Upper lobe of left lung (tissue), 6 donors: ENCODE measurements around the gene TCP11. TPM values are rescaled to one million over a fixed set of nuclear protein-coding genes. Genes with fewer than 3 reads are reported as not detected.

Experiments
- ATAC-seq, 2 donors: fragments of 200-7000 bp; cut with Tn5 transposase; one replicate each; pipeline ENCODE4 v1.9.1; 2022; ENCODE audit warnings: mild to moderate bottlenecking in 2 of 2, moderate library complexity in 2 of 2; ENCODE audit not compliant: low FRiP score in 2 of 2
- DNase-seq, 2 donors: peaks; one replicate each; pipeline ENCODE4 v3.0.0-alpha.2; 2019 to 2020
- H3K27ac ChIP-seq, 4 donors: fragments of 200-600 bp; sonication (generic); one replicate each; pipeline ENCODE4 v1.5.1; 2016 to 2019
- H3K27me3 ChIP-seq, 4 donors: fragments of 200-600 bp; sonication (generic); one replicate each; pipeline ENCODE4 v1.5.1; 2017 to 2019
- H3K36me3 ChIP-seq, 4 donors: fragments of 200-600 bp; sonication (generic); one replicate each; pipeline ENCODE4 v1.5.1; 2016 to 2019
- H3K4me1 ChIP-seq, 4 donors: fragments of 200-600 bp; sonication (generic); one replicate each; pipeline ENCODE4 v1.5.1; 2018 to 2019
- H3K4me3 ChIP-seq, 4 donors: fragments of 200-600 bp; sonication (generic); one replicate each; pipeline ENCODE4 v1.5.1; 2017 to 2019; ENCODE audit warnings: mild to moderate bottlenecking in 2 of 4, moderate library complexity in 1 of 4
- H3K9me3 ChIP-seq, 4 donors: fragments of 200-600 bp; sonication (generic); one replicate each; pipeline ENCODE4 v1.5.1; 2018 to 2019
- EP300 ChIP-seq, 4 donors: sonication (generic); formaldehyde crosslinking; IDR thresholded peaks; one replicate each; pipeline ENCODE4 v1.5.1; 2017; ENCODE audit warnings: antibody characterized with exemption in 4 of 4, control low read depth in 2 of 4
- POLR2A ChIP-seq, 4 donors: fragments of 450-650 bp; IDR thresholded peaks; one replicate each; pipeline ENCODE4 v1.5.1; 2016 to 2017; ENCODE audit warnings: antibody characterized with exemption in 4 of 4, mild to moderate bottlenecking in 2 of 4
- POLR2AphosphoS5 ChIP-seq, 2 donors: sonication (generic); formaldehyde crosslinking; IDR thresholded peaks; one replicate each; pipeline ENCODE4 v1.5.1; 2017; ENCODE audit warnings: antibody characterized with exemption in 2 of 2
- WGBS, 2 donors: methylation state at CpG; one replicate each; pipeline ENCODE4 v1.1.5; 2017 to 2018; 5-methylcytosine and 5-hydroxymethylcytosine counted together
- total RNA-seq, 6 donors: library from RNA; depleted of rRNA in 4 of 6; stranded (reverse); fragments of >200 nt in 4 of 6; gene quantifications; one replicate each; pipeline versions ENCODE4 v1.1.0 to v1.2.1, GENCODE V29; 2016 to 2021
- TF ChIP-seq, protein P1 (sequence below), 6 experiments: fragments of 450-650 bp in 4 of 6; fragments of 200-600 bp in 2 of 6; sonication (generic) in 2 of 6; IDR thresholded peaks; one replicate each; pipeline ENCODE4 v1.5.1; 2016 to 2019; ENCODE audit warnings: antibody characterized with exemption in 6 of 6
- donor health status: DM: no; HTN: no; CAD: no; lungs with moderate emphysema.
- donor health status: DM: no; HTN: yes; CAD: no; lungs with severe emphysema.

TCP11 gene
- total RNA-seq, 6 donors from 2014 or later, result 0.30 to 0.89 (median 0.46) TPM; not detected in 3

DNA sequence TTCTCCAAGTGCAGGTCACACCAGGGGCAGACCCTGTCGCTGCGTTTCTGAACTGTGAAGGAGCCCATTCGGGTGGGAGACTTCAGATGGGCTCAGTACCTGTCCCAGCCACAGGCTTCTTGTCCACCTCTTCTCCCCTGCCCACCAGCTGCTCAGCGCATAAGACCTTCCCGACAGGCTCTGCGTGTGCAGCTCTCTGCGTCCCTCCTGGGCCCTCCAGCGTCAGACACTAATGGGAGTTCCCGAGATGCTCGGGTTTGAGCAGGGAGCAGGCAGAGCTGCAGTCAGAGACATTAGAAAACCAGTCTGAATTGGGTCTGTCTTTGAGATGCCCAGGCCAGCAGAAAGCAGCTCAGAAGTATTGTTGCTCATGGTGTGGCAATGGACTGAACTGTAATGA lies 50.4 kb downstream of the TCP11 start:
- Histone ChIP-seq H3K27ac (peak overlapping the region in 1 of 4 donors; percentile 2), H3K4me3 (no peak overlapping the region), H3K9me3 (no peaks in the 10 kb centered on the region), H3K36me3 (peaks cover 6 to 53% (median 45%) of the 10 kb centered on the region in 4 donors), H3K4me1 (peaks cover 8 to 32% (median 21%) of the 10 kb centered on the region in 4 donors), H3K27me3 (no peaks in the 10 kb centered on the region)
- DNase-seq (no peak), ATAC-seq (no peak)
- no peak for TF ChIP-seq POLR2A (IDR thresholded peaks at IDR 0.05)
- no peak for TF ChIP-seq POLR2AphosphoS5 (IDR thresholded peaks at IDR 0.05)
- no peak for TF ChIP-seq EP300 (IDR thresholded peaks at IDR 0.05)
- TF ChIP-seq, protein P1, sequence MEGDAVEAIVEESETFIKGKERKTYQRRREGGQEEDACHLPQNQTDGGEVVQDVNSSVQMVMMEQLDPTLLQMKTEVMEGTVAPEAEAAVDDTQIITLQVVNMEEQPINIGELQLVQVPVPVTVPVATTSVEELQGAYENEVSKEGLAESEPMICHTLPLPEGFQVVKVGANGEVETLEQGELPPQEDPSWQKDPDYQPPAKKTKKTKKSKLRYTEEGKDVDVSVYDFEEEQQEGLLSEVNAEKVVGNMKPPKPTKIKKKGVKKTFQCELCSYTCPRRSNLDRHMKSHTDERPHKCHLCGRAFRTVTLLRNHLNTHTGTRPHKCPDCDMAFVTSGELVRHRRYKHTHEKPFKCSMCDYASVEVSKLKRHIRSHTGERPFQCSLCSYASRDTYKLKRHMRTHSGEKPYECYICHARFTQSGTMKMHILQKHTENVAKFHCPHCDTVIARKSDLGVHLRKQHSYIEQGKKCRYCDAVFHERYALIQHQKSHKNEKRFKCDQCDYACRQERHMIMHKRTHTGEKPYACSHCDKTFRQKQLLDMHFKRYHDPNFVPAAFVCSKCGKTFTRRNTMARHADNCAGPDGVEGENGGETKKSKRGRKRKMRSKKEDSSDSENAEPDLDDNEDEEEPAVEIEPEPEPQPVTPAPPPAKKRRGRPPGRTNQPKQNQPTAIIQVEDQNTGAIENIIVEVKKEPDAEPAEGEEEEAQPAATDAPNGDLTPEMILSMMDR (IDR thresholded peaks at IDR 0.05), result no peak
- 94 to 99% methylated on average over 10 of the region's 10 CpGs for WGBS, 2 donors

DNA sequence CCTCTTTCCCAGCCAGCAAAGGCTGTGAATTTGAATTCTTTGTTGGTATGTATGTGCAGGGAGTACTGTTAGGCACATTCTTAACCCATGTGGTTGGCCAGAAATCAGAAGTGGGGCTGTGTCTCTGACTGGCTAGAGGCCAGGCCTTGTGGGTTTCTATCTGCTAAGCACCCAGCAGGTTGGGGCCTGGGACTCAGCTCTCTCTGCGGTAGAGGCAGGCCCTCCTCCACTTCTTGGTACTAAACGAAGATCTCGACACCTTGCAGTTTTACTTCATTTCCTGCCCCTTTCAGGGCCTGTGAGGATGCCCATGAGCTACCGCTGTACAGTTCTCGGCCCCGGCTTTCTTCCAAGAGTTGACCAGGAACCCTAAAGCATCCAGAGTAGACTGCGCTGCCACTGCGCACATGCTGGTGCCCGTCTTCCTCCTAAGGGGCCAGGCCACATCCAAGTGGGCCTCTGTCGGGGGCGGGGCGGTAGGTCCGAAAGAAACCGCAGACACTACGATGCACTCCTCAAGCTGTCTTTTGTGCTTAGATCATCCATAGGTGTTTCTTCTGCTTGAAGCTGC lies 51.1 kb downstream of the TCP11 start:
- 84 to 88% methylated on average over 13 to 14 of the region's 15 CpGs for WGBS, 2 donors
- H3K27ac ChIP-seq, result peak overlapping the region in 2 of 4 donors; percentile 13 to 38
- peaks cover 8 to 32% (median 18%) of the 10 kb centered on the region in 4 donors for H3K4me1 ChIP-seq
- TF ChIP-seq, protein P1 (IDR thresholded peaks at IDR 0.05), result no peak
- TF ChIP-seq POLR2AphosphoS5 (IDR thresholded peaks at IDR 0.05), result no peak
- no peak for TF ChIP-seq POLR2A (IDR thresholded peaks at IDR 0.05)
- no peak for TF ChIP-seq EP300 (IDR thresholded peaks at IDR 0.05)
- no peak overlapping the region for H3K4me3 ChIP-seq
- peaks cover 7 to 60% (median 52%) of the 10 kb centered on the region in 4 donors for H3K36me3 ChIP-seq
- DNase-seq (no peak), ATAC-seq (no peak)
- no peaks in the 10 kb centered on the region for H3K9me3 ChIP-seq
- H3K27me3 ChIP-seq, result no peaks in the 10 kb centered on the region

DNA sequence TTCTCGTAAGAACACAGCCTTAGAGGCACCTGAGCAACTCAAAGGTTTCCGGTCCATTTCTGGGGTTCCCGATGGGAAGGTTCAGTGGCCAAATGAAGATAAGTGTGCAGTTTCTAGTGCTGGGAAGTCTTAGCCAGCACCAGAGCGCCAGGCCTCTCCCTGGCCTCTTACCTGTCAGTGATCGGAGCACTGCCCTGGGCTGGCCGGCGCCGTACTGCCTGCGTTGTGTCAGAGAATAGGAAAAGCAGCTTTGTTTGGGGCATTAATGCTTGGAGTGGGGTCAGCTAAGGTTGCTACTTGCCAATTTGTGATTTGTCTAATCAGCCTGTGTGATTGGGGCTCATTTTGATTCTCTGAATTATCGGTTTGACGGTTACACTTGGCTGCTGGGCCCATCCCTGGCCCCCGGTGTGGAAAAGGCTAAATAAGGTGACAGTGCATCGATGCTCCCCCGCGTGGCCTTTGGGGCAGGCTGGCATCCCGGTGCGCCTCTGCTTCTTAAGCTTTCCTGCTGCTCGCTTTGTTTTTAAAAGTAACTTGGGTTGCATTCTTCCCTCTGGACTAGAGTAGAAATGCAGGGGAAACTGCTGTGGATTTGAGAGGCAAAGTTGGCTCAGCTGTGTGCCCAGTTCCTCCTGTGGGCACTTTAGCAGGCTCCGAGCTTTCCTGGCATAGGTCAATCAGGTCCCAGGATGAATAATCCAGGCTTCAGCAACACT lies 51.8 kb downstream of the TCP11 start:
- DNase-seq, result no peak

DNA sequence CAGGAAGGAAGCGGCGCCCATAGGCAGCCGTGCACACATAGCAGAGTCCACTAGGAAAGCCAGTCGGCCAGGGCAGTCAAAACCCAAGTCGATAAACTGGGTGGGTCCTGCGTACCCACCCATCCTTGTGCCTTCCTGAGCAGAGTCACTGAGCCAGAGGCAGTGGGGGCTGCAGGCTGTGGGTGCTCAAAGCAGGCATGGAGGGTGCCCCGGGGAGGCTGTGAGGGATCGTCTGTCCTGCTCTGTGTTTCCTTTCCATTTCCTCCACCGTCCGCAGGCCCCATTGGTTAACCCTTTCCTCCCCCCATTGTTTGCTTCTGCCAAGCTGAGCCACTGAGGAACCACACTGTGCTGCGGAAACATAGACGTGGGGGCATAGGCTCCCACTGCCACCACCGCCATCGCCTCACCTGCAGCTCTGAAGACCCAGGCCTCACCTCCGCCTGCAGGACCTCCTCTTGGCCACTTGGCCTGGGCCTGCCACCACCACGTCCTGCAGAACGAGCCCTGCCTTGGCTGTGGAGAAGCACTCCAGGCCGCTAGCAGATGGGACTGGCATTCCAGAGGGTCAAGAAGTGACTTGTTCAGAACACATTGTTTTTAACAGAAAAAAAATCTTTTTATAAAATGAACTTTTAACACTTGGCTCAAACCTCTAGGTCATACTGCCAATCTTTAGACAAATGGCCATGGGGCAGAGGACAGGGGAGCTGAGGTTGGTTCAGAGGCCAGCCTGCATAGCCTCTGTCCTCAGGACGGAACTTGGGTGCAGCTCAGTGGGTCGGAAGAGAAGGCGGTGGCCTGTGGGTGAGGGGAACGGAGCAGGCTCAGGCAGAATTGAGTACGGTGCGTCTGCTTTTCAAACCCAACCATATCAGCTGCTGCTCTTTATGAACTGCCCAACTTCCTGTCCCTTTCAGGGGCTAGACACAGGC lies 52.6 kb downstream of the TCP11 start:
- DNase-seq, result no peak
- Histone ChIP-seq H3K27ac (peak overlapping the region; percentile 6 to 63 (median 56)), H3K9me3 (no peaks in the 10 kb centered on the region), H3K4me1 (peaks cover 8 to 28% (median 15%) of the 10 kb centered on the region in 4 donors), H3K36me3 (peaks cover 18 to 75% (median 67%) of the 10 kb centered on the region in 4 donors), H3K27me3 (no peaks in the 10 kb centered on the region), H3K4me3 (no peak overlapping the region)
- ATAC-seq, result no peak
- TF ChIP-seq EP300 (IDR thresholded peaks at IDR 0.05), result no peak
- TF ChIP-seq, protein P1 (IDR thresholded peaks at IDR 0.05), result peak in 2 of 6 experiments; percentile 10 to 34
- WGBS, 2 donors, result 67 to 75% methylated on average over 24 of the region's 24 CpGs

More for the DNA sequence above, 51.8 kb downstream of the TCP11 start:
- no peak overlapping the region for H3K4me3 ChIP-seq
- TF ChIP-seq EP300 (IDR thresholded peaks at IDR 0.05) (no peak), POLR2A (IDR thresholded peaks at IDR 0.05) (no peak), POLR2AphosphoS5 (IDR thresholded peaks at IDR 0.05) (no peak)
- TF ChIP-seq, protein P1 (IDR thresholded peaks at IDR 0.05), result no peak
- H3K4me1 ChIP-seq, result peaks cover 8 to 32% (median 18%) of the 10 kb centered on the region in 4 donors
- H3K36me3 ChIP-seq, result peaks cover 13 to 67% (median 58%) of the 10 kb centered on the region in 4 donors
- H3K27ac ChIP-seq, result peak overlapping the region in 3 of 4 donors; percentile 13 to 38 (median 30)
- no peak for ATAC-seq
- 92 to 93% methylated on average over 16 to 19 of the region's 19 CpGs for WGBS, 2 donors
- no peaks in the 10 kb centered on the region for H3K27me3 ChIP-seq
- H3K9me3 ChIP-seq, result no peaks in the 10 kb centered on the region
